Mesothelial cell of epicardium (in vitro differentiated cells): ENCODE results near the gene REC8. TPM values are rescaled to one million over a fixed set of nuclear protein-coding genes. Genes with fewer than 3 reads are reported as not detected.

ENCODE experiments used
- DNase-seq, 2 experiments: peaks; one replicate each; pipeline ENCODE4 v3.0.0; 2021; ENCODE audit warnings: low spot score in 2 of 2; ENCODE audit not compliant: unreplicated experiment in 2 of 2
- H3K27ac Mint-ChIP-seq: 2 replicates; pipeline ENCODE4 v1.8.0; 2021; ENCODE audit warnings: mixed read lengths
- H3K27me3 Mint-ChIP-seq: 2 replicates; pipeline ENCODE4 v1.8.0; 2021; ENCODE audit warnings: low read depth, mixed read lengths
- H3K36me3 Mint-ChIP-seq: 2 replicates; pipeline ENCODE4 v1.8.0; 2021; ENCODE audit warnings: mixed read lengths
- H3K4me1 Mint-ChIP-seq: 2 replicates; pipeline ENCODE4 v1.8.0; 2021; ENCODE audit warnings: mixed read lengths
- H3K4me3 Mint-ChIP-seq: 2 replicates; pipeline ENCODE4 v1.8.0; 2021; ENCODE audit warnings: mild to moderate bottlenecking, moderate library complexity, mixed read lengths
- H3K9me3 Mint-ChIP-seq: 2 replicates; pipeline ENCODE4 v1.8.0; 2021; ENCODE audit warnings: mixed read lengths
- CTCF ChIP-seq: fragments of 200-600 bp; sonication (generic); IDR thresholded peaks from one replicate; pipeline ENCODE4 v1.5.0; 2021; ENCODE audit warnings: antibody characterized with exemption; ENCODE audit not compliant: unreplicated experiment
- total RNA-seq: library from RNA; stranded (reverse); gene quantifications from 3 replicates; pipeline ENCODE4 v1.2.1, GENCODE V29; 2021

REC8 gene
- total RNA-seq, 1 donor from 2014 or later: 486 TPM

GRCh38 chr14:24150567-24150966 is 21.3 kb upstream of the REC8 start:
- TF ChIP-seq CTCF: no peak
- peaks cover 28% of the 10 kb centered on the region for H3K36me3 Mint-ChIP-seq
- H3K9me3 Mint-ChIP-seq: no peaks in the 10 kb centered on the region
- H3K4me3 Mint-ChIP-seq: no peak overlapping the region
- H3K27me3 Mint-ChIP-seq: no peaks in the 10 kb centered on the region
- H3K4me1 Mint-ChIP-seq: peaks cover 22% of the 10 kb centered on the region
- DNase-seq: no peak
- no peak overlapping the region for H3K27ac Mint-ChIP-seq

GRCh38 chr14:24150993-24151392 is 20.9 kb upstream of the REC8 start:
- DNase-seq: no peak
- H3K27me3 Mint-ChIP-seq: no peaks in the 10 kb centered on the region
- no peak overlapping the region for H3K4me3 Mint-ChIP-seq
- H3K9me3 Mint-ChIP-seq: no peaks in the 10 kb centered on the region
- H3K36me3 Mint-ChIP-seq: peaks cover 33% of the 10 kb centered on the region
- no peak overlapping the region for H3K27ac Mint-ChIP-seq
- H3K4me1 Mint-ChIP-seq: peaks cover 18% of the 10 kb centered on the region
- no peak for TF ChIP-seq CTCF

DNA sequence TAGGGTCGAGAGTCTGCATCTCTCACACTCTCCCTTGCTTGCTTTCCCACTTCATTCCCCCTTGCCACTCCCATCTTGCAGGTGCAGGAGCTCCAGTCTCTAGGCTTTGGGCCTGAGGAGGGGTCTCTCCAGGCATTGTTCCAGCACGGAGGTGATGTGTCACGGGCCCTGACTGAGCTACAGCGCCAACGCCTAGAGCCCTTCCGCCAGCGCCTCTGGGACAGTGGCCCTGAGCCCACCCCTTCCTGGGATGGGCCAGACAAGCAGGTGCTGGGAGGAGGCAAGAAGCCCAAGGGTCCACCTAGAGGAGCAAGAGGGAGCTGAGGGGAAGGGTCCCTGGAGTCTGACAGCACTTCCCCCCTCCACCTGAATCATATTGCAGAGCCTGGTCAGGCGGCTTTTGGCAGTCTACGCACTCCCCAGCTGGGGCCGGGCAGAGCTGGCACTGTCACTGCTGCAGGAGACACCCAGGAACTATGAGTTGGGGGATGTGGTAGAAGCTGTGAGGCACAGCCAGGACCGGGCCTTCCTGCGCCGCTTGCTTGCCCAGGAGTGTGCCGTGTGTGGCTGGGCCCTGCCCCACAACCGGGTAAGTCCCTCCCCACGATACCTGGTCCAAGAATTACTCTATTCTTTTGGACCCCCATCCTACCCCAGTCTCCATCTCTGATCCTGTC is 20.3 kb upstream of the REC8 start:
- Mint-ChIP-seq H3K27me3 (no peaks in the 10 kb centered on the region), H3K36me3 (peaks cover 33% of the 10 kb centered on the region), H3K4me1 (peaks cover 14% of the 10 kb centered on the region), H3K27ac (no peak overlapping the region), H3K9me3 (no peaks in the 10 kb centered on the region), H3K4me3 (no peak overlapping the region)
- DNase-seq: no peak
- TF ChIP-seq CTCF: no peak

DNA sequence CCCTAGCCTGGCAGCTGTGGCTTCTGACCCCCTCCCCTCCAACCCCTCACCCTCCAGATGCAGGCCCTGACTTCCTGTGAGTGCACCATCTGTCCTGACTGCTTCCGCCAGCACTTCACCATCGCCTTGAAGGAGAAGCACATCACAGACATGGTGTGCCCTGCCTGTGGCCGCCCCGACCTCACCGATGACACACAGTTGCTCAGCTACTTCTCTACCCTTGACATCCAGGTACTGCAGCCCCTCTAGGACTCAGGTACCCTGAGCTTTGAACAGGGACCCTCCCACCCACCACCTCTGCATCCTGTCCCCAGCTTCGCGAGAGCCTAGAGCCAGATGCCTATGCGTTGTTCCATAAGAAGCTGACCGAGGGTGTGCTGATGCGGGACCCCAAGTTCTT is 16.8 kb upstream of the REC8 start:
- Mint-ChIP-seq H3K9me3 (no peaks in the 10 kb centered on the region), H3K27ac (no peak overlapping the region), H3K4me1 (peaks cover 1% of the 10 kb centered on the region), H3K36me3 (peaks cover 43% of the 10 kb centered on the region), H3K4me3 (no peak overlapping the region), H3K27me3 (no peaks in the 10 kb centered on the region)
- no peak for TF ChIP-seq CTCF
- DNase-seq: no peak

- H3K27me3 Mint-ChIP-seq: no peaks in the 10 kb centered on the region
- TF ChIP-seq CTCF: no peak
- H3K9me3 Mint-ChIP-seq: no peaks in the 10 kb centered on the region
- no peak for DNase-seq
- peaks cover 13% of the 10 kb centered on the region for H3K4me1 Mint-ChIP-seq
- peaks cover 34% of the 10 kb centered on the region for H3K36me3 Mint-ChIP-seq
- no peak overlapping the region for H3K4me3 Mint-ChIP-seq
- H3K27ac Mint-ChIP-seq: no peak overlapping the region
These were observed 15.0 kb upstream of the REC8 start for GRCh38 chr14:24156840-24157239.

DNA sequence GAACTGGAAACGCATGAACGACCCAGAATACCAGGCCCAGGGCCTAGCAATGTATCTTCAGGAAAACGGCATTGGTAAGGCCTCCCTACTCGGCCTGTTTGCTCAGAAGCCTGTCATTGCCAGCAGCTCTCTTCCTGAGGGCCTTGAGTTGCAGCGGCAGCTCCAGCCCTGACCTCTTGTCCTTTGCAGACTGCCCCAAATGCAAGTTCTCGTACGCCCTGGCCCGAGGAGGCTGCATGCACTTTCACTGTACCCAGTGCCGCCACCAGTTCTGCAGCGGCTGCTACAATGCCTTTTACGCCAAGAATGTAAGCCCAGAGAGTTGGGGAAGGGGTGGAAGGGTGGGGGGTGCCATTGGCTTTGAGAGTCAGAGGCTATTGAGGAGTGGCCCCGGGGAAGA is 14.5 kb upstream of the REC8 start:
- H3K36me3 Mint-ChIP-seq: peaks cover 33% of the 10 kb centered on the region
- no peak for DNase-seq
- no peak overlapping the region for H3K4me3 Mint-ChIP-seq
- no peak for TF ChIP-seq CTCF
- H3K27ac Mint-ChIP-seq: no peak overlapping the region
- no peaks in the 10 kb centered on the region for H3K9me3 Mint-ChIP-seq
- peaks cover 18% of the 10 kb centered on the region for H3K4me1 Mint-ChIP-seq
- H3K27me3 Mint-ChIP-seq: no peaks in the 10 kb centered on the region
